Testis (tissue), 2 donors: Measurements from ENCODE around the gene SLC15A5.

Experiments
- CTCF ChIP-seq, 3 experiments: fragments of 450-650 bp in 2 of 3; fragments of 200-600 bp in 1 of 3; sonication (generic) in 1 of 3; IDR thresholded peaks; one replicate each; pipeline ENCODE4 v1.5.1; 2016 to 2019; ENCODE audit warnings: antibody characterized with exemption in 3 of 3, mild to moderate bottlenecking in 2 of 3, moderate library complexity in 1 of 3
- POLR2A ChIP-seq: fragments of 450-650 bp; IDR thresholded peaks from one replicate; pipeline ENCODE4 v1.6.1; 2017; ENCODE audit warnings: antibody characterized with exemption, mild to moderate bottlenecking, moderate library complexity

DNA sequence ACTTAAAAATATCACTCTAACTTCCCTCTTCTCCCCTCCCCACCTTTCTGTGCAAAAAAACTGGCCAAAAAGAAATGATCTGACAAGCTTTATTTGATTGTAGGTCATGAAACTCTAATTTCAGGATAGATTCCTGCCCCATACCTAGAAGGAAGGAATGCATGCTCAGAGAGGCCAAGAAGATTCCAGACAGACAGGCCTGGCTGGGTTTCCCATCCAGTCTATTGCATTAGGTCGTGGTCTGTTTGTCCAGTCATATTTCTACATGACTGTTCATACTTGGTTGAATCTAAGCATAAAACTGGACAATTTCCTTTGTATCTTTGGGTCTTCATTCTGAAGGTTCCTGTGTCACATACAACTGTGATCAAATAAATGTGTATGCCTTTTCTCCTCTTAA lies 20.0 kb upstream of the SLC15A5 start:
- TF ChIP-seq CTCF (IDR thresholded peaks at IDR 0.05) (no peak), POLR2A (no peak)
